GM19468 (cell line): ENCODE measurements around the gene SERGEF.

Experiments used
- ATAC-seq: cut with Tn5 transposase; IDR thresholded peaks from one replicate; pipeline ENCODE4 v1.9.1; 2021; ENCODE audit warnings: mild to moderate bottlenecking, moderate library complexity, moderate number of reproducible peaks; ENCODE audit not compliant: unreplicated experiment; ENCODE audit errors: extremely low read depth

The SERGEF gene

GRCh38 chr11:17822401-17822781 is 190.5 kb downstream of the SERGEF start:
- no peak for ATAC-seq

GRCh38 chr11:17821648-17822400 is 191.0 kb downstream of the SERGEF start:
- no peak for ATAC-seq

- ATAC-seq: no peak
Observed at GRCh38 chr11:17816232-17816931, 196.5 kb downstream of the SERGEF start.

GRCh38 chr11:17814546-17814945 is 198.3 kb downstream of the SERGEF start:
- no peak for ATAC-seq

GRCh38 chr11:17813391-17814059 is 199.3 kb downstream of the SERGEF start:
- ATAC-seq: no peak

GRCh38 chr11:17812865-17813187 is 200.0 kb downstream of the SERGEF start:
- ATAC-seq: no peak

- no peak for ATAC-seq
Observed at GRCh38 chr11:17812091-17812864, 200.6 kb downstream of the SERGEF start.

GRCh38 chr11:17811352-17811751 is 201.5 kb downstream of the SERGEF start:
- ATAC-seq: no peak

GRCh38 chr11:17810746-17811145 is 202.1 kb downstream of the SERGEF start:
- no peak for ATAC-seq

GRCh38 chr11:17810041-17810440 is 202.8 kb downstream of the SERGEF start:
- ATAC-seq: no peak

- no peak for ATAC-seq
Observed at GRCh38 chr11:17807034-17807433, 205.8 kb downstream of the SERGEF start.

- no peak for ATAC-seq
Observed at GRCh38 chr11:17805873-17806272, 207.0 kb downstream of the SERGEF start.

- no peak for ATAC-seq
Observed at GRCh38 chr11:17805043-17805442, 207.8 kb downstream of the SERGEF start.

- no peak for ATAC-seq
Observed at GRCh38 chr11:17803754-17804334, 209.0 kb downstream of the SERGEF start.

- no peak for ATAC-seq
Observed at GRCh38 chr11:17802491-17802890, 210.4 kb downstream of the SERGEF start.

GRCh38 chr11:17801166-17801565 is 211.7 kb downstream of the SERGEF start:
- no peak for ATAC-seq

- no peak for ATAC-seq
Observed at GRCh38 chr11:17799147-17799546, 213.7 kb downstream of the SERGEF start.

- no peak for ATAC-seq
Observed at GRCh38 chr11:17798716-17799115, 214.1 kb downstream of the SERGEF start.

- ATAC-seq: no peak
Observed at GRCh38 chr11:17798253-17798652, 214.6 kb downstream of the SERGEF start.

- ATAC-seq: no peak
Observed at GRCh38 chr11:17796154-17796553, 216.7 kb downstream of the SERGEF start.
